ENCODE results near the gene F7. TPM values are rescaled to one million over a fixed set of nuclear protein-coding genes. Genes with fewer than 3 reads are reported as not detected.

Gene F7
- total RNA-seq, 1 experiment from 2014 or later: 52.4 TPM

DNA sequence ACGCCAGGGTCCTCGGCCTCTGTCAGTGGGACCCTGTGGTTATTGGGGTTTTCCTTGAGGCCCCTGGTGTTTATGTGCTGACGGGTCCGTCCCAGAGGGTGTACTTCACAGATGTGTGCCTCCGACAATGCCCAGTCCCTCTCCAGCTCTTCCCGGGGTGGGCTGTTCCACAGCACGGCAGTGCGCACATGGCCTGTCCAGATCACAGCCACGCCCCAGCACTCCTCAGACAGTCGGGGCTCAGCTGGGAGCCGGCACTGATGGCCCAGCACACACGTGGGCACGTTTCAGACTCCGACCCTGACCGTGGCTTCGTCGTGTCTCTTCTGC, 16.9 kb upstream of the F7 start:
- Histone ChIP-seq H3K36me3 (ENCODE audit: control insufficient read depth, insufficient read depth, low read length) (no peaks in the 10 kb centered on the region), H3K9me3 (no peaks in the 10 kb centered on the region), H3K4me3 (ENCODE audit: low read depth, low read length) (no peak overlapping the region), H3K27me3 (replicated peaks; ENCODE audit: control insufficient read depth, insufficient read depth, low read length) (no peaks in the 10 kb centered on the region), H3K4me1 (0 out of 2 replicates have a peak, but pooled peaks cover 6% of the 10 kb centered on the region)
- no TSS peak for BruUV-seq (replicated peaks)
- no peaks in the 10 kb centered on the region for H3K4me1 Mint-ChIP-seq (ENCODE audit: low read depth, unreplicated experiment)
- intact Hi-C loops (cut with micrococcal nuclease; ENCODE audit: unreplicated experiment): no loop called here
- H3K27me3 Mint-ChIP-seq (ENCODE audit: insufficient read depth, unreplicated experiment): no peaks in the 10 kb centered on the region
- no peak overlapping the region for H3K27ac Mint-ChIP-seq (ENCODE audit: unreplicated experiment)
- ChIA-PET POLR2A (no interaction called here), CTCF (no interaction called here)
- DNase-seq: no peak
- TF ChIP-seq, protein P1, sequence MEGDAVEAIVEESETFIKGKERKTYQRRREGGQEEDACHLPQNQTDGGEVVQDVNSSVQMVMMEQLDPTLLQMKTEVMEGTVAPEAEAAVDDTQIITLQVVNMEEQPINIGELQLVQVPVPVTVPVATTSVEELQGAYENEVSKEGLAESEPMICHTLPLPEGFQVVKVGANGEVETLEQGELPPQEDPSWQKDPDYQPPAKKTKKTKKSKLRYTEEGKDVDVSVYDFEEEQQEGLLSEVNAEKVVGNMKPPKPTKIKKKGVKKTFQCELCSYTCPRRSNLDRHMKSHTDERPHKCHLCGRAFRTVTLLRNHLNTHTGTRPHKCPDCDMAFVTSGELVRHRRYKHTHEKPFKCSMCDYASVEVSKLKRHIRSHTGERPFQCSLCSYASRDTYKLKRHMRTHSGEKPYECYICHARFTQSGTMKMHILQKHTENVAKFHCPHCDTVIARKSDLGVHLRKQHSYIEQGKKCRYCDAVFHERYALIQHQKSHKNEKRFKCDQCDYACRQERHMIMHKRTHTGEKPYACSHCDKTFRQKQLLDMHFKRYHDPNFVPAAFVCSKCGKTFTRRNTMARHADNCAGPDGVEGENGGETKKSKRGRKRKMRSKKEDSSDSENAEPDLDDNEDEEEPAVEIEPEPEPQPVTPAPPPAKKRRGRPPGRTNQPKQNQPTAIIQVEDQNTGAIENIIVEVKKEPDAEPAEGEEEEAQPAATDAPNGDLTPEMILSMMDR (IDR thresholded peaks at IDR 0.05; ENCODE audit: insufficient read depth in 1 of 2, low read depth in 1 of 2, low read length in 1 of 2, severe bottlenecking in 1 of 2, unreplicated experiment in 1 of 2): no peak
- no peaks in the 10 kb centered on the region for H3K9me3 Mint-ChIP-seq (ENCODE audit: unreplicated experiment)
- H3K4me3 Mint-ChIP-seq (ENCODE audit: unreplicated experiment): no peak overlapping the region
- no peaks in the 10 kb centered on the region for H3K36me3 Mint-ChIP-seq (ENCODE audit: insufficient read depth, unreplicated experiment)

DNA sequence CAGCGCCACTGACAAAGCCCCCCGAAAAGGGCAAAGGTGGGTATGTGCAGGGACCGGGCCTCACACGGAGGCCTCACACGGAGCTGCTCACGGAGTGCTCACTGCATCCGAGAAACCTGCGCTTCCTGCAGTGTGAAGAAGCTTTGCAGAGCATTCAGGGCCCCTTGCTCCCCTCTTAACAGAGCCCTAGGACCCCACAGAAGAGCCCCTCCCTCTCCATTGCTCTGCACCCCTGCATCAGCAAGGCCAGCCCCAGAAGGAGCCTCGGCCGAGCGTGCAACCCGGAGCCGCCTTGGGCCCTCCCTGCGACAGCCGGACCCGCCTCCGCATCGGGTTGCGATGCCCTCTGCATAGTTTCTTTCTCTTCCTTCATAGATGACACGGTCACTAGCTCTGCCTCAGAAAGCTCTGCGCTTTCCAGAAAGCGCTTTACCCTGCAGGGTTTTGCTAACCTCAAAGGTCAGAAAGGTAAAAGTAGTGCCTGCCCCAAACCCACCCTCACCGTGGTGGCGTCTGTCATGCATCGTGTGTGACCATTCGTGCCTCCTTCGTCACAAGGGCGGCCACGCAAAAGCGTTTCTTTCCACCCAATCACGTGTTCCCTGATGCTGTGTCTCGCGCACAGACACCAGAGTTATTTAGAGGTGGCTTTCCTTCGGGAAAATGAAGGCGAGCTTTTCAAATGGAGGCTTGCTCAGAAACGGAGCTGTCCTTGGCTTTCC, 15.7 kb upstream of the F7 start:
- TF ChIP-seq, protein P1 (IDR thresholded peaks at IDR 0.05; ENCODE audit: insufficient read depth in 1 of 2, low read depth in 1 of 2, low read length in 1 of 2, severe bottlenecking in 1 of 2, unreplicated experiment in 1 of 2): no peak
- Mint-ChIP-seq H3K4me1 (ENCODE audit: low read depth, unreplicated experiment) (no peaks in the 10 kb centered on the region), H3K27ac (ENCODE audit: unreplicated experiment) (no peak overlapping the region), H3K9me3 (ENCODE audit: unreplicated experiment) (no peaks in the 10 kb centered on the region), H3K36me3 (ENCODE audit: insufficient read depth, unreplicated experiment) (no peaks in the 10 kb centered on the region), H3K27me3 (ENCODE audit: insufficient read depth, unreplicated experiment) (no peaks in the 10 kb centered on the region), H3K4me3 (ENCODE audit: unreplicated experiment) (no peak overlapping the region)
- H3K4me1 ChIP-seq: no peaks in the 10 kb centered on the region
- no peaks in the 10 kb centered on the region for H3K36me3 ChIP-seq (ENCODE audit: control insufficient read depth, insufficient read depth, low read length)
- H3K27me3 ChIP-seq (replicated peaks; ENCODE audit: control insufficient read depth, insufficient read depth, low read length): no peaks in the 10 kb centered on the region
- no TSS peak for BruUV-seq (replicated peaks)
- ChIA-PET CTCF (no interaction called here), POLR2A (no interaction called here)
- H3K9me3 ChIP-seq: no peaks in the 10 kb centered on the region
- H3K4me3 ChIP-seq (ENCODE audit: low read depth, low read length): no peak overlapping the region
- intact Hi-C loops (cut with micrococcal nuclease; ENCODE audit: unreplicated experiment): no loop called here
- no peak for DNase-seq

DNA sequence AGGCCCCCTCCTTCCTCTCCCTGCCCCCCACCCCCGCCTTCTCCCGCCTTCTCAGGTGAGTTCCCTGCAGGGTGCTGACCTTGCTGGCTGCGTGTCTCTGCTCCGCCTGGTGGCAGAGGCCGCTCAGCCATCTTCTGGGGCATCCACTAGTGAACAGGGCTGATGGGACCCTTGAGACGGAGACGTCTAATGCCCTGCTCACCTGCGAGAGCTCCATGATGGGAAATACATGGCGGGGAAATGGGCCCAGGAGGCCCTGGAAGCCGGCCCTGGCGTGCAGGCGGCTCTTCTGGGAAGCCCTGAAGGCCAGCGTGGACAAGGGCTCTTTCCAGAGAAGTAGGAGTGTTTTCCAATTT, 15.2 kb upstream of the F7 start:
- POLR2A ChIA-PET: interaction anchor here (0.6 kb wide), 1 partner anchor 15 kb away, joined by 7 read pairs; the partner anchor contains the start of gene F7
- no peak overlapping the region for H3K4me3 ChIP-seq (ENCODE audit: low read depth, low read length)
- intact Hi-C loops (cut with micrococcal nuclease; ENCODE audit: unreplicated experiment): no loop called here
- H3K27ac Mint-ChIP-seq (ENCODE audit: unreplicated experiment): no peak overlapping the region
- H3K4me3 Mint-ChIP-seq (ENCODE audit: unreplicated experiment): no peak overlapping the region
- no peak for DNase-seq
- no TSS peak for BruUV-seq (replicated peaks)
- CTCF ChIA-PET: interaction anchor here (0.5 kb wide), 1 partner anchor 66 kb away, joined by 3 read pairs; no protein-coding TSS in a partner anchor
- TF ChIP-seq, protein P1 (IDR thresholded peaks at IDR 0.05; ENCODE audit: insufficient read depth in 1 of 2, low read depth in 1 of 2, low read length in 1 of 2, severe bottlenecking in 1 of 2, unreplicated experiment in 1 of 2): no peak
- H3K9me3 Mint-ChIP-seq (ENCODE audit: unreplicated experiment): no peaks in the 10 kb centered on the region
- no peaks in the 10 kb centered on the region for H3K36me3 ChIP-seq (ENCODE audit: control insufficient read depth, insufficient read depth, low read length)
- no peaks in the 10 kb centered on the region for H3K36me3 Mint-ChIP-seq (ENCODE audit: insufficient read depth, unreplicated experiment)
- H3K4me1 Mint-ChIP-seq (ENCODE audit: low read depth, unreplicated experiment): no peaks in the 10 kb centered on the region
- H3K27me3 ChIP-seq (replicated peaks; ENCODE audit: control insufficient read depth, insufficient read depth, low read length): no peaks in the 10 kb centered on the region
- no peaks in the 10 kb centered on the region for H3K4me1 ChIP-seq
- H3K27me3 Mint-ChIP-seq (ENCODE audit: insufficient read depth, unreplicated experiment): no peaks in the 10 kb centered on the region
- no peaks in the 10 kb centered on the region for H3K9me3 ChIP-seq

Data from Caco-2 (cell line).